Measurements from ENCODE around the gene RASSF1. TPM values are rescaled to one million over a fixed set of nuclear protein-coding genes. Genes with fewer than 3 reads are reported as not detected.

The RASSF1 gene
- total RNA-seq, 1 experiment from 2014 or later, result 15.8 TPM

DNA sequence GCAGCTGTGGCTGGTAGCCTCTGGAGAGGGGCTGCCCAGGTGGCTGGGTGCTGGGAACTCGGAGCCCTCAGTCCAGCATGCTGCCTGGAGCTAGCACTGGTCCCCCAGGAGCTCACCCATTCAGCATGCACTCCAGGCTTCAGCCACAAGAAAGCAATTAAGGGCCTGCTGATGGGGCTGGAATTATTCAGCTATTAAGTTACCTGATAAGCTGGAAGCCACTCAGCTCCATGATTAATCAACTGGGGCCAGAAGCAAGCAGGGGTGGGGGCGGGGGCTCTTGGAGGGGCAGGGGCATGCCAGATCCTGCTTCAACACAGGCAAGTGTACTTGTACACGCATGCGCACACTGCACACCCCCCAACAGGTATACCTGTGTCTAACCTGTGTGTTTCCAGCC, 40.7 kb upstream of the RASSF1 start:
- H3K56ac ChIP-seq (ENCODE audit: insufficient read length, low read depth, low read length), result no peak overlapping the region
- H3K18ac ChIP-seq (ENCODE audit: insufficient read length, low read depth, low read length), result no peak overlapping the region
- H2BK12ac ChIP-seq (ENCODE audit: insufficient read length, low read depth, low read length), result no peak overlapping the region
- H3K9me3 Mint-ChIP-seq, result no peaks in the 10 kb centered on the region
- DNase-seq, result no peak
- no peak overlapping the region for H3K4ac ChIP-seq (ENCODE audit: low read depth, low read length)
- peaks cover 0 to 4% (median 0%) of the 10 kb centered on the region in 3 experiments; a peak in 1 of 7 replicates for H3K36me3 Mint-ChIP-seq (ENCODE audit: insufficient read depth in 1 of 3, low read depth in 3 of 3)
- no peaks in the 10 kb centered on the region for H4K20me1 ChIP-seq (ENCODE audit: control insufficient read depth, insufficient read depth, insufficient read length)
- no peak overlapping the region for H3T11ph ChIP-seq (ENCODE audit: low read length)
- H4K8ac ChIP-seq (replicated peaks; ENCODE audit: insufficient read length, low read depth, low read length), result no peak overlapping the region
- H3K23ac ChIP-seq (ENCODE audit: insufficient read length, low read depth, low read length), result no peak overlapping the region
- no peaks in the 10 kb centered on the region for H3K27me3 ChIP-seq (ENCODE audit: insufficient read depth, low read length)
- H3K4me1 ChIP-seq (ENCODE audit: insufficient read depth, low read length), result no peaks in the 10 kb centered on the region
- H2AFZ ChIP-seq (ENCODE audit: low read length), result no peak overlapping the region
- no peak overlapping the region for H3K9ac ChIP-seq (ENCODE audit: extremely low read depth, insufficient read length, low read length)
- no peak overlapping the region for H2AK5ac ChIP-seq (ENCODE audit: insufficient read length, low read length)
- H3K27ac Mint-ChIP-seq, result no peak overlapping the region
- no CpG with 5 or more reads among the region's 4 CpGs for WGBS (ENCODE audit: extremely low coverage, insufficient read length, low lambda C conversion rate)
- no peak overlapping the region for H2BK5ac ChIP-seq (ENCODE audit: insufficient read length, low read length)
- no peaks in the 10 kb centered on the region for H3K9me3 ChIP-seq (ENCODE audit: control insufficient read depth, low read depth, low read length)
- no peak overlapping the region for H2BK20ac ChIP-seq (ENCODE audit: low read depth, low read length, poor library complexity, severe bottlenecking)
- no peaks in the 10 kb centered on the region for H3K79me1 ChIP-seq (ENCODE audit: insufficient read depth, low read depth, low read length, poor library complexity, severe bottlenecking)
- no peaks in the 10 kb centered on the region for H3K23me2 ChIP-seq (ENCODE audit: insufficient read length, low read depth, low read length, poor library complexity, severe bottlenecking)
- H2BK120ac ChIP-seq (ENCODE audit: low read depth, low read length, poor library complexity, severe bottlenecking), result no peak overlapping the region
- H3K4me3 Mint-ChIP-seq, result no peak overlapping the region
- H3K4me1 Mint-ChIP-seq, result peaks cover 6 to 17% of the 10 kb centered on the region in 2 experiments; a peak in 2 of 4 replicates
- peaks cover 5% of the 10 kb centered on the region for H3K27me3 Mint-ChIP-seq (ENCODE audit: low read depth)
- no peak overlapping the region for H3K27ac ChIP-seq (ENCODE audit: insufficient read length, low read depth, low read length)
- H3K4me2 ChIP-seq (ENCODE audit: insufficient read depth, insufficient read length, low read length), result no peak overlapping the region
- H4K5ac ChIP-seq (ENCODE audit: insufficient read length, low read depth, low read length), result no peak overlapping the region
- no peak overlapping the region for H3K14ac ChIP-seq (ENCODE audit: insufficient read depth, low read length)
- H3K79me2 ChIP-seq (ENCODE audit: insufficient read depth, low read length), result no peaks in the 10 kb centered on the region
- H2BK15ac ChIP-seq (ENCODE audit: low read depth, low read length), result no peak overlapping the region
- TF ChIP-seq, protein P1, sequence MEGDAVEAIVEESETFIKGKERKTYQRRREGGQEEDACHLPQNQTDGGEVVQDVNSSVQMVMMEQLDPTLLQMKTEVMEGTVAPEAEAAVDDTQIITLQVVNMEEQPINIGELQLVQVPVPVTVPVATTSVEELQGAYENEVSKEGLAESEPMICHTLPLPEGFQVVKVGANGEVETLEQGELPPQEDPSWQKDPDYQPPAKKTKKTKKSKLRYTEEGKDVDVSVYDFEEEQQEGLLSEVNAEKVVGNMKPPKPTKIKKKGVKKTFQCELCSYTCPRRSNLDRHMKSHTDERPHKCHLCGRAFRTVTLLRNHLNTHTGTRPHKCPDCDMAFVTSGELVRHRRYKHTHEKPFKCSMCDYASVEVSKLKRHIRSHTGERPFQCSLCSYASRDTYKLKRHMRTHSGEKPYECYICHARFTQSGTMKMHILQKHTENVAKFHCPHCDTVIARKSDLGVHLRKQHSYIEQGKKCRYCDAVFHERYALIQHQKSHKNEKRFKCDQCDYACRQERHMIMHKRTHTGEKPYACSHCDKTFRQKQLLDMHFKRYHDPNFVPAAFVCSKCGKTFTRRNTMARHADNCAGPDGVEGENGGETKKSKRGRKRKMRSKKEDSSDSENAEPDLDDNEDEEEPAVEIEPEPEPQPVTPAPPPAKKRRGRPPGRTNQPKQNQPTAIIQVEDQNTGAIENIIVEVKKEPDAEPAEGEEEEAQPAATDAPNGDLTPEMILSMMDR (conservative IDR thresholded peaks at IDR 0.05), result no peak
- H4K91ac ChIP-seq (ENCODE audit: insufficient read length, low read depth, low read length), result no peak overlapping the region
